GM19193 (cell line): ENCODE measurements around the gene ERI3.

Source experiments
- POLR2A ChIP-seq: IDR thresholded peaks from 4 replicates; pipeline ENCODE4 v1.6.1; 2011; ENCODE audit not compliant: insufficient read depth, insufficient read length; ENCODE audit errors: extremely low read depth

The ERI3 gene

GRCh38 chr1:44267438-44267837 is 87.6 kb downstream of the ERI3 start:
- TF ChIP-seq POLR2A: no peak

GRCh38 chr1:44266400-44267344 is 88.4 kb downstream of the ERI3 start:
- TF ChIP-seq POLR2A: no peak

GRCh38 chr1:44265656-44266358 is 89.2 kb downstream of the ERI3 start:
- no peak for TF ChIP-seq POLR2A

- no peak for TF ChIP-seq POLR2A
These were observed 90.6 kb downstream of the ERI3 start for GRCh38 chr1:44264451-44264771.

GRCh38 chr1:44263568-44264450 is 91.2 kb downstream of the ERI3 start:
- TF ChIP-seq POLR2A: no peak

- no peak for TF ChIP-seq POLR2A
These were observed 92.1 kb downstream of the ERI3 start for GRCh38 chr1:44262816-44263567.

GRCh38 chr1:44262414-44262813 is 92.6 kb downstream of the ERI3 start:
- TF ChIP-seq POLR2A: no peak

- no peak for TF ChIP-seq POLR2A
These were observed 93.1 kb downstream of the ERI3 start for GRCh38 chr1:44261962-44262361.

GRCh38 chr1:44261171-44261817 is 93.8 kb downstream of the ERI3 start:
- TF ChIP-seq POLR2A: no peak

- no peak for TF ChIP-seq POLR2A
These were observed 94.3 kb downstream of the ERI3 start for GRCh38 chr1:44260792-44261170.

GRCh38 chr1:44259090-44259489 is 96.0 kb downstream of the ERI3 start:
- no peak for TF ChIP-seq POLR2A

- no peak for TF ChIP-seq POLR2A
These were observed 98.1 kb downstream of the ERI3 start for GRCh38 chr1:44256762-44257554.

- TF ChIP-seq POLR2A: no peak
These were observed 100.6 kb downstream of the ERI3 start for GRCh38 chr1:44254392-44254910.

GRCh38 chr1:44251989-44252671 is 102.9 kb downstream of the ERI3 start:
- TF ChIP-seq POLR2A: no peak
